ENCODE results near the gene STOM.
A peak's percentile ranks its signal among the peaks of the same experiment; 100 is the strongest.

The STOM gene

GRCh38 chr9:121298689-121299466, 71.2 kb downstream of the STOM start:
- TF ChIP-seq ZNF274 (IDR thresholded peaks at IDR 0.05; ENCODE audit: low read depth, low read length): no peak
- H3K27me3 ChIP-seq (ENCODE audit: insufficient read depth, insufficient read length): peaks cover 15% of the 10 kb centered on the region
- peaks cover 26% of the 10 kb centered on the region for H3K36me3 ChIP-seq (ENCODE audit: insufficient read depth, insufficient read length, low read length)
- peak overlapping the region; percentile 43 for H3K4me3 ChIP-seq (ENCODE audit: insufficient read length, low read depth)
- no peak for DNase-seq (ENCODE audit: low read depth, low spot score)
- H3K4me1 ChIP-seq (ENCODE audit: insufficient read depth, insufficient read length): peaks cover 18% of the 10 kb centered on the region
- no peaks in the 10 kb centered on the region for H3K9me3 ChIP-seq (ENCODE audit: insufficient read depth, low read length)
- no peak overlapping the region for H3K9ac ChIP-seq (ENCODE audit: insufficient read length, low read depth)

- DNase-seq (ENCODE audit: low read depth, low spot score): no peak
- H3K9me3 ChIP-seq (ENCODE audit: insufficient read depth, low read length): no peaks in the 10 kb centered on the region
- H3K4me1 ChIP-seq (ENCODE audit: insufficient read depth, insufficient read length): peaks cover 18% of the 10 kb centered on the region
- TF ChIP-seq SUZ12 (IDR thresholded peaks at IDR 0.05; ENCODE audit: extremely low read depth, insufficient read depth, insufficient read length) (no peak), YY1 (IDR thresholded peaks at IDR 0.05; ENCODE audit: insufficient read depth, insufficient read length) (no peak), ZNF274 (IDR thresholded peaks at IDR 0.05; ENCODE audit: low read depth, low read length) (no peak)
- H3K36me3 ChIP-seq (ENCODE audit: insufficient read depth, insufficient read length, low read length): peaks cover 18% of the 10 kb centered on the region
- H3K27me3 ChIP-seq (ENCODE audit: insufficient read depth, insufficient read length): peaks cover 15% of the 10 kb centered on the region
- no peak overlapping the region for H3K4me3 ChIP-seq (ENCODE audit: insufficient read length, low read depth)
- H3K9ac ChIP-seq (ENCODE audit: insufficient read length, low read depth): no peak overlapping the region
These were observed 72.0 kb downstream of the STOM start for GRCh38 chr9:121298016-121298538.

- TF ChIP-seq YY1 (IDR thresholded peaks at IDR 0.05; ENCODE audit: insufficient read depth, insufficient read length) (no peak), SUZ12 (IDR thresholded peaks at IDR 0.05; ENCODE audit: extremely low read depth, insufficient read depth, insufficient read length) (no peak), ZNF274 (IDR thresholded peaks at IDR 0.05; ENCODE audit: low read depth, low read length) (no peak)
- H3K4me3 ChIP-seq (ENCODE audit: insufficient read length, low read depth): no peak overlapping the region
- peaks cover 14% of the 10 kb centered on the region for H3K4me1 ChIP-seq (ENCODE audit: insufficient read depth, insufficient read length)
- no peak overlapping the region for H3K9ac ChIP-seq (ENCODE audit: insufficient read length, low read depth)
- no peak for DNase-seq (ENCODE audit: low read depth, low spot score)
- H3K27me3 ChIP-seq (ENCODE audit: insufficient read depth, insufficient read length): peaks cover 15% of the 10 kb centered on the region
- no peaks in the 10 kb centered on the region for H3K9me3 ChIP-seq (ENCODE audit: insufficient read depth, low read length)
- H3K36me3 ChIP-seq (ENCODE audit: insufficient read depth, insufficient read length, low read length): peaks cover 11% of the 10 kb centered on the region
These were observed 72.7 kb downstream of the STOM start for GRCh38 chr9:121297389-121297788.

GRCh38 chr9:121296213-121297127, 73.6 kb downstream of the STOM start:
- DNase-seq (ENCODE audit: low read depth, low spot score): no peak
- H3K9ac ChIP-seq (ENCODE audit: insufficient read length, low read depth): no peak overlapping the region
- peaks cover 3% of the 10 kb centered on the region for H3K36me3 ChIP-seq (ENCODE audit: insufficient read depth, insufficient read length, low read length)

GRCh38 chr9:121295662-121296191, 74.3 kb downstream of the STOM start:
- no peak for DNase-seq (ENCODE audit: low read depth, low spot score)
- TF ChIP-seq ZNF274 (IDR thresholded peaks at IDR 0.05; ENCODE audit: low read depth, low read length): no peak
- Histone ChIP-seq H3K4me3 (ENCODE audit: insufficient read length, low read depth) (no peak overlapping the region), H3K36me3 (ENCODE audit: insufficient read depth, insufficient read length, low read length) (peaks cover 3% of the 10 kb centered on the region), H3K9me3 (ENCODE audit: insufficient read depth, low read length) (no peaks in the 10 kb centered on the region), H3K9ac (ENCODE audit: insufficient read length, low read depth) (no peak overlapping the region), H3K27me3 (ENCODE audit: insufficient read depth, insufficient read length) (peaks cover 7% of the 10 kb centered on the region), H3K4me1 (ENCODE audit: insufficient read depth, insufficient read length) (peaks cover 13% of the 10 kb centered on the region)

More at GRCh38 chr9:121296213-121297127, 73.6 kb downstream of the STOM start:
- TF ChIP-seq ZNF274 (IDR thresholded peaks at IDR 0.05; ENCODE audit: low read depth, low read length) (no peak), SUZ12 (IDR thresholded peaks at IDR 0.05; ENCODE audit: extremely low read depth, insufficient read depth, insufficient read length) (no peak), YY1 (IDR thresholded peaks at IDR 0.05; ENCODE audit: insufficient read depth, insufficient read length) (no peak)
- no peak overlapping the region for H3K4me3 ChIP-seq (ENCODE audit: insufficient read length, low read depth)
- peaks cover 14% of the 10 kb centered on the region for H3K4me1 ChIP-seq (ENCODE audit: insufficient read depth, insufficient read length)
- peaks cover 14% of the 10 kb centered on the region for H3K27me3 ChIP-seq (ENCODE audit: insufficient read depth, insufficient read length)
- no peaks in the 10 kb centered on the region for H3K9me3 ChIP-seq (ENCODE audit: insufficient read depth, low read length)

GRCh38 chr9:121294866-121295661, 75.0 kb downstream of the STOM start:
- TF ChIP-seq ZNF274 (IDR thresholded peaks at IDR 0.05; ENCODE audit: low read depth, low read length): no peak
- no peak for TF ChIP-seq YY1 (IDR thresholded peaks at IDR 0.05; ENCODE audit: insufficient read depth, insufficient read length)
- TF ChIP-seq SUZ12 (IDR thresholded peaks at IDR 0.05; ENCODE audit: extremely low read depth, insufficient read depth, insufficient read length): no peak
- H3K4me1 ChIP-seq (ENCODE audit: insufficient read depth, insufficient read length): peaks cover 11% of the 10 kb centered on the region
- no peak for DNase-seq (ENCODE audit: low read depth, low spot score)
- peaks cover under 1% of the 10 kb centered on the region for H3K27me3 ChIP-seq (ENCODE audit: insufficient read depth, insufficient read length)
- no peak overlapping the region for H3K9ac ChIP-seq (ENCODE audit: insufficient read length, low read depth)
- H3K9me3 ChIP-seq (ENCODE audit: insufficient read depth, low read length): no peaks in the 10 kb centered on the region
- H3K36me3 ChIP-seq (ENCODE audit: insufficient read depth, insufficient read length, low read length): peaks cover 3% of the 10 kb centered on the region
- no peak overlapping the region for H3K4me3 ChIP-seq (ENCODE audit: insufficient read length, low read depth)

Data from NT2/D1 (cell line).